Endometrium (tissue), 2 donors: ENCODE measurements around the gene MAPT.
"Not testable (repeated sequence)": the region's sequence is repeated elsewhere in the genome, so short reads cannot be mapped to it uniquely, and the experiment has no call there.

ENCODE experiments used
- FAIRE-seq: peaks from 2 replicates; lab custom pipeline; 2012; peaks lifted over from hg19 to GRCh38; lab: Jason Lieb, UNC
- donor health status: control.
- donor health status: control.

MAPT gene

GRCh38 chr17:45994987-45995386, 100.6 kb downstream of the MAPT start:
- no peak for FAIRE-seq

GRCh38 chr17:45995627-45996270, 101.4 kb downstream of the MAPT start:
- FAIRE-seq: no peak

- FAIRE-seq: no peak
These were observed 102.1 kb downstream of the MAPT start for GRCh38 chr17:45996282-45996937.

GRCh38 chr17:45997166-45997565, 102.8 kb downstream of the MAPT start:
- FAIRE-seq: no peak

GRCh38 chr17:45997624-45998023, 103.3 kb downstream of the MAPT start:
- no peak for FAIRE-seq

GRCh38 chr17:45998987-45999899, 104.9 kb downstream of the MAPT start, which contains the start of gene STH:
TSS of gene STH (plus strand) at chr17:45999250. CDS start at chr17:45999280, 30 bp downstream.
- no peak for FAIRE-seq

GRCh38 chr17:45999900-46000290, 105.5 kb downstream of the MAPT start:
- FAIRE-seq: no peak

- FAIRE-seq: no peak
These were observed 105.9 kb downstream of the MAPT start for GRCh38 chr17:46000292-46000691.

- no peak for FAIRE-seq
These were observed 106.4 kb downstream of the MAPT start for GRCh38 chr17:46000757-46001156.

- no peak for FAIRE-seq
These were observed 107.3 kb downstream of the MAPT start for GRCh38 chr17:46001390-46002310.

GRCh38 chr17:46002311-46002972, 108.1 kb downstream of the MAPT start:
- FAIRE-seq: peak; percentile 31

GRCh38 chr17:46002973-46003316, 108.6 kb downstream of the MAPT start:
- FAIRE-seq: no peak

GRCh38 chr17:46003907-46004748, 109.8 kb downstream of the MAPT start:
- FAIRE-seq: no peak

- FAIRE-seq: not testable (repeated sequence)
These were observed 111.7 kb downstream of the MAPT start for GRCh38 chr17:46006082-46006481.

GRCh38 chr17:46007461-46007965, 113.2 kb downstream of the MAPT start:
- FAIRE-seq: peak; percentile 45

- no peak for FAIRE-seq
These were observed 114.2 kb downstream of the MAPT start for GRCh38 chr17:46008591-46008990.

- no peak for FAIRE-seq
These were observed 115.6 kb downstream of the MAPT start for GRCh38 chr17:46009681-46010596.

GRCh38 chr17:46010597-46011186, 116.3 kb downstream of the MAPT start:
- FAIRE-seq: no peak
